NT2/D1 (cell line): Measurements from ENCODE around the gene JMJD7.

Experiments used
- DNase-seq: peaks from one replicate; pipeline ENCODE4 v3.0.0-alpha.2; 2011; ENCODE audit warnings: low read depth, low spot score
- H3K27me3 ChIP-seq: 2 replicates; pipeline ENCODE4 v1.6.0; 2011; ENCODE audit warnings: mild to moderate bottlenecking; ENCODE audit not compliant: insufficient read length, insufficient read depth
- H3K36me3 ChIP-seq: 2 replicates; pipeline ENCODE4 v1.6.1; 2011; ENCODE audit warnings: mild to moderate bottlenecking, low read length, mixed read lengths; ENCODE audit not compliant: insufficient read depth, insufficient read length
- H3K4me1 ChIP-seq: 2 replicates; pipeline ENCODE4 v1.5.1; 2011; ENCODE audit not compliant: insufficient read depth, insufficient read length
- H3K4me3 ChIP-seq: 2 replicates; pipeline ENCODE4 v1.5.1; 2011; ENCODE audit warnings: low read depth; ENCODE audit not compliant: insufficient read length
- H3K9ac ChIP-seq: 2 replicates; pipeline ENCODE4 v1.6.0; 2011; ENCODE audit warnings: low read depth; ENCODE audit not compliant: insufficient read length
- H3K9me3 ChIP-seq: 2 replicates; pipeline ENCODE4 v1.5.1; 2011; ENCODE audit warnings: mild to moderate bottlenecking, low read length; ENCODE audit not compliant: insufficient read depth
- SUZ12 ChIP-seq: IDR thresholded peaks from 2 replicates; pipeline ENCODE4 v1.6.1; 2011; ENCODE audit not compliant: insufficient read length, insufficient read depth; ENCODE audit errors: extremely low read depth
- YY1 ChIP-seq: IDR thresholded peaks from 2 replicates; pipeline ENCODE4 v1.6.1; 2011; ENCODE audit not compliant: insufficient read length, insufficient read depth
- ZNF274 ChIP-seq: IDR thresholded peaks from 2 replicates; pipeline ENCODE4 v1.6.1; 2011; ENCODE audit warnings: mild to moderate bottlenecking, low read depth, low read length

The JMJD7 gene

DNA sequence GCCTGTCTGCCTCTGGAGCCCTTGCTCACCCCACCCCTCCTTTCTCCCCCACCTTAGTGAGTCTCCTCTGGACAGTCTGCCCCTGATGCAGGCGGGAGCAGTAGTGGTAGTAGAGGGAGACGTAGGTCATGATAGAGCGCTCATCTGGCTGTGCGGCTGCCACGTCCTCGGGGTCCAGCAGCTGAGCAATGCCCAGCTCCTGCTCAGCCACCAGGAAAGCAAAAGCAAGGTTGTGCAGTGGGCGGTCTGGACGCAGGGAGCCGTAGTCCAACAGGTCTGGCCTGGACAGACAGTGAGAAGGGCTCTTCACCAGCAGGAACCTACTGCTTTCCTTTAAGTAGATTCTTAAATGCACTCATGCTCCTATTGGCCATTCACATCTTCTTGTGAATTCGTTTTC, 59.3 kb downstream of the JMJD7 start:
- Histone ChIP-seq H3K4me3 (no peak overlapping the region), H3K9ac (no peak overlapping the region), H3K9me3 (no peaks in the 10 kb centered on the region), H3K27me3 (no peaks in the 10 kb centered on the region), H3K36me3 (no peaks in the 10 kb centered on the region), H3K4me1 (peaks cover 10% of the 10 kb centered on the region)
- no peak for DNase-seq
- TF ChIP-seq SUZ12, result no peak
- no peak for TF ChIP-seq ZNF274
- no peak for TF ChIP-seq YY1
